Activated CD8-positive, alpha-beta T cell treated with anti-CD3 and anti-CD28 coated beads for 36 hours (primary cell): ENCODE measurements around the gene TMEM161A. TPM values are rescaled to one million over a fixed set of nuclear protein-coding genes. Genes with fewer than 3 reads are reported as not detected.

Source experiments
- ATAC-seq: fragments of 200-7000 bp; cut with Tn5 transposase; one replicate; pipeline ENCODE4 v1.10.0; 2021; ENCODE audit warnings: mild to moderate bottlenecking, moderate library complexity
- CTCF ChIA-PET: fragments of 350-600 bp; sonication (Branson Sonifier 250); formaldehyde crosslinking; loops from one replicate; lab custom pipeline; 2021; ENCODE audit warnings: antibody characterized with exemption; lab: Charles Lee
- POLR2A ChIA-PET: fragments of 350-600 bp; sonication (Branson Sonifier 250); formaldehyde crosslinking; loops from one replicate; lab custom pipeline; 2021; ENCODE audit warnings: antibody characterized with exemption; lab: Charles Lee
- DNase-seq: peaks from one replicate; pipeline ENCODE4 v3.0.0-alpha.2; 2020
- H3K27ac Mint-ChIP-seq: one replicate; pipeline ENCODE4 v1.8.0; 2021; ENCODE audit warnings: mild to moderate bottlenecking, mixed read lengths
- H3K27me3 Mint-ChIP-seq: one replicate; pipeline ENCODE4 v1.8.0; 2021; ENCODE audit warnings: mixed read lengths
- H3K36me3 Mint-ChIP-seq: one replicate; pipeline ENCODE4 v1.8.0; 2021; ENCODE audit warnings: low read depth, mixed read lengths
- H3K4me1 Mint-ChIP-seq: one replicate; pipeline ENCODE4 v1.8.0; 2021; ENCODE audit warnings: low read depth, mixed read lengths
- H3K4me3 Mint-ChIP-seq: one replicate; pipeline ENCODE4 v1.8.0; 2021; ENCODE audit warnings: mild to moderate bottlenecking, moderate library complexity, mixed read lengths
- H3K9me3 Mint-ChIP-seq: one replicate; pipeline ENCODE4 v1.8.0; 2021; ENCODE audit warnings: mixed read lengths
- CTCF ChIP-seq: fragments of 200-600 bp; IDR thresholded peaks from one replicate; pipeline ENCODE4 v1.8.0; 2022; ENCODE audit warnings: antibody characterized with exemption, mild to moderate bottlenecking
- intact Hi-C: fragments of 100-400 bp; cut with micrococcal nuclease; formaldehyde crosslinking; loops from one replicate; pipeline ENCODE4 v1.10.0; 2022
- total RNA-seq, 2 experiments: library from RNA; stranded (reverse); gene quantifications; one replicate each; pipeline ENCODE4 v1.2.3, GENCODE V29; 2021

Gene TMEM161A
- total RNA-seq, 2 experiments from 2014 or later, result 24.4 to 26.2 TPM

DNA sequence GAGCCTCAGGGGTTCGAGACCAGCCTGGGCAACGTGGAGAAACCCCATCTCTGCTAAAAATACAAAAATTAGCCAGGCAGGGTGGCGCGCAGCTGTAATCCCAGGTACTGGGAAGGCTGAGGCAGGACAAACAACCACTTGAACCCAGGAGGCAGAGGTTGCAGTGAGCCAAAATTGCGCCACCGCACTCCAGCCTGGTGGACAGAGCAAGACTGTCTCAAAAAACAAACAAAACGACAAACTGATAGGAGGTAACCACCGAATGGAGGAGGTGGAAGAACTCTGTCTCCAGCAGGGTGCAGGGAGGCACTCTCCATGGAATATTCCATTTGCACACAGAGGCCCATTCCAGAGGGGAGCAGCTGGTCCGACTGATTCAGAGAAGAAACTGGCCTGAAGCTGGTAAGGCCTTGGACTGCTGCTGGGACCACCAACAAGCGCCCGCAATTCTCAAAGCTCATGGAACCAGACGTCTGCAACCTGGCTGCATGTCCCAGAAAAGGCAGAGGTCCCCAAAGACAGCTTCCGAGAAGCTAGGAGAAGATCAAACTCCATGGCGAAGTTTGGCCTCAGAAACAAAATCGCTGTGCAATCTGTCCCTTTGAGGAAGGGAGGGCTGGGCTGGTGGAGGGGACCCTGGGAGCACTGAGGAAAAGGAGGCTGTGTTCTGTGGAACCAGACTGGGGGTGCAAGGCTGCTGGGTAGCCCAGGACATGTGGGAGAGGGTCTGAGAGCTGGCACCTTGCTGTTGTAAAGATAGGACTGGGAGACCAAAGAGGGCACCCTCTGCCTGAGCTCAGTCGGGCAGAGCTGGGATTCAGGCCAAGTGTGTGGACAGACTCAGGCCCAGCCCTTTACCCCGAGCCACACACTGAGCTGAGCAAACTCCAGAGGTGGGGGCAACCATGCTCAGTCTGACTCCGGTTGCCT, 39.3 kb downstream of the TMEM161A start:
- intact Hi-C loops, result no loop called here
- no peak for DNase-seq
- H3K4me3 Mint-ChIP-seq, result no peak overlapping the region
- no peak for ATAC-seq
- ChIA-PET CTCF (no interaction called here), POLR2A (interaction anchor here (1.3 kb wide), 1 partner anchor 24 kb away, joined by 3 read pairs; no protein-coding TSS in a partner anchor)
- no peak overlapping the region for H3K27ac Mint-ChIP-seq
- H3K36me3 Mint-ChIP-seq, result no peaks in the 10 kb centered on the region
- H3K27me3 Mint-ChIP-seq, result no peaks in the 10 kb centered on the region
- no peaks in the 10 kb centered on the region for H3K9me3 Mint-ChIP-seq
- TF ChIP-seq CTCF, result no peak
- no peaks in the 10 kb centered on the region for H3K4me1 Mint-ChIP-seq

DNA sequence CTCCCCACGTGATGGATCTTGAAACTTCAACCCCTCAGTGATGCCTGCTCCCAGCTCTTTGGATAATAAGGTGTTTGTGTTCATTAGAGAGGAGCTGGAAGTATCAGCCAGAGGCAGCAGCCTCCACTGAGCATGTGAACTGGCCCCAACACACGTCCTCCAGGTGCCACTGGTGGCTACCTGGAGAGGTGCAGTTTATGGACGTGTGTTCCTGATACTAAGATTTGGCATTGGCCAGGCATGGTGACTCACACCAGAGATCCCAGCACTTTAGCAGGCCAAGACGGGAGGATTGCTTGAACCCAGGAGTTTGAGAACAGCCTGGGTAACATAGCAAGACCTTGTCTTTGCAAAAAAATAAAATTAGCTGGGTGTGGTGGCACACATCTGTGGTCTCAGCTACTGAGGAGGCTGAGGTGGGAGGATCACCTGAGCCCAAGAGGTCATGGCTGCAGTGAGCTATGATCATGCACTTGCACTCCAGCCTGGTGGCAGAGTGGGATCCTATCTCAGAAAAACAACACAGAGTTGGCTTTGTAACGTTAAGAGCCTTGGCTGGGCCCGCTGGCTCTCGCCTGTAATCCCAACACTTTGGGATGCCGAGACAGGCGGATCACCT, 40.1 kb downstream of the TMEM161A start:
- Mint-ChIP-seq H3K36me3 (no peaks in the 10 kb centered on the region), H3K27ac (no peak overlapping the region), H3K27me3 (no peaks in the 10 kb centered on the region), H3K9me3 (no peaks in the 10 kb centered on the region), H3K4me1 (no peaks in the 10 kb centered on the region), H3K4me3 (no peak overlapping the region)
- no peak for TF ChIP-seq CTCF
- ATAC-seq (no peak), DNase-seq (no peak)
- intact Hi-C loops, result no loop called here
- ChIA-PET POLR2A (interaction anchor here (1.3 kb wide), 1 partner anchor 24 kb away, joined by 3 read pairs; no protein-coding TSS in a partner anchor), CTCF (interaction anchor here (0.7 kb wide), 1 partner anchor 17 kb away, joined by 3 read pairs; no protein-coding TSS in a partner anchor)

DNA sequence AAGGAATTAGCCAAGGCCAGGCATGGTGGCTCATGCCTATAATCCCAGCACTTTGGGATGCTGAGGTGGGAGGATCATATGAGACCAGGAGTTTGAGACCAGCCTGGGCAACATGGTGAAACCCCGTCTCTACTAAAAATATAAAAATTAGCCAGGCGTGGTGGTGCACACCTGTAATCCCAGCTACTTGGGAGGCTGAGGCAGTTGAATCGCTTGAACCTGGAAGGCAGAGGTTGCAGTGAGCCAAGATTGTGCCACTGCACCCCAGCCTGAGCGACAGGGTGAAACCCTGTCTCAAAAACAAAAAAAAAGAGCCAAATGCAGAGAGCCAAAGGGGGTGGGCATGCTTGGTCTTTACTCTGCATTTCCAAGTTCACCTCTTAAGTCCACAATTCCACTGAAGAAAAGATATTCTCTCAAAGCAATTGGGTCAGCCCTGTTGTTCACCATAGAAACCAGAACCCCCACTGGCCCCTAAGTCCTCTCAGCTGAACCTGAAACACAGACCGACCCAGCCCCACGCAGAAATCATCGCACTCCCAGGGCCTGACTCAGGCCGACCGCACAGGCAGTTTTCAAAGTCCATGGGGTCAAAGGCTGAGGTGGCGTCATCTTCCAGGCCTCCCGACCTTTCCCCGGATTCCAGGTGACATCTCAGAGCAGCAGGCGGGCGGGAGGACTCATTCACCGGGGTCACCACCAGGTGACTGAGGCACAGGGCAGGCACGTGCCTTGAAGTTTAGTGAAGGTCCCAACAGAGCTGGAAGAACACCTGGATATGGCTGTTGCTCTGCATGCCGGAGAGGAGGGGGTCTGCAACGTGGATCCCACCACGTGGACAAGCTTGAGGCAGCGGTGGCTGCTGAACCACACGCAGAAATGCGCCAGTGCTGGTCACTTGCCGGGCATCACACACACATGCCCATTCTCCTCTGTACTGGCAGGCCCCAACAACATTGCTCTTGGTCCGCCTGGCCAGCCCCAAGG, 41.3 kb downstream of the TMEM161A start:
- H3K27me3 Mint-ChIP-seq, result no peaks in the 10 kb centered on the region
- CTCF ChIA-PET, result interaction anchor here (0.7 kb wide), 1 partner anchor 19 kb away, joined by 3 read pairs; no protein-coding TSS in a partner anchor
- no peak overlapping the region for H3K4me3 Mint-ChIP-seq
- no peak for TF ChIP-seq CTCF
- H3K27ac Mint-ChIP-seq, result no peak overlapping the region
- POLR2A ChIA-PET, result interaction anchor here (0.7 kb wide), 1 partner anchor 135 kb away, joined by 3 read pairs; no protein-coding TSS in a partner anchor
- DNase-seq, result no peak
- no peaks in the 10 kb centered on the region for H3K4me1 Mint-ChIP-seq
- H3K9me3 Mint-ChIP-seq, result no peaks in the 10 kb centered on the region
- intact Hi-C loops, result no loop called here
- no peaks in the 10 kb centered on the region for H3K36me3 Mint-ChIP-seq
- no peak for ATAC-seq

- Mint-ChIP-seq H3K36me3 (no peaks in the 10 kb centered on the region), H3K27ac (no peak overlapping the region), H3K27me3 (no peaks in the 10 kb centered on the region), H3K4me1 (no peaks in the 10 kb centered on the region), H3K9me3 (no peaks in the 10 kb centered on the region), H3K4me3 (no peak overlapping the region)
- ATAC-seq (no peak), DNase-seq (no peak)
- TF ChIP-seq CTCF, result no peak
- CTCF ChIA-PET, result no interaction called here
- POLR2A ChIA-PET, result no interaction called here
- intact Hi-C loops, result no loop called here
These were observed 42.6 kb downstream of the TMEM161A start for GRCh38 chr19:19095691-19096090.
